Nephron progenitor cell (in vitro differentiated cells): ENCODE measurements around the gene PTPRK.
A peak's percentile ranks its signal among the peaks of the same experiment; 100 is the strongest.

Experiments used
- DNase-seq: peaks from one replicate; pipeline ENCODE4 v3.0.0; 2021
- H3K27ac Mint-ChIP-seq: 2 replicates; pipeline ENCODE4 v1.8.0; 2021; ENCODE audit warnings: mild to moderate bottlenecking, moderate library complexity, mixed read lengths
- H3K27me3 Mint-ChIP-seq: 2 replicates; pipeline ENCODE4 v1.8.0; 2021; ENCODE audit warnings: mild to moderate bottlenecking, low read depth, mixed read lengths; ENCODE audit not compliant: poor library complexity
- H3K36me3 Mint-ChIP-seq: 2 replicates; pipeline ENCODE4 v1.8.0; 2021; ENCODE audit warnings: low read depth, mixed read lengths
- H3K4me1 Mint-ChIP-seq: 2 replicates; pipeline ENCODE4 v1.8.0; 2021; ENCODE audit warnings: mixed read lengths
- H3K4me3 Mint-ChIP-seq: 2 replicates; pipeline ENCODE4 v1.8.0; 2021; ENCODE audit warnings: mild to moderate bottlenecking, moderate library complexity, mixed read lengths
- H3K9me3 Mint-ChIP-seq: 2 replicates; pipeline ENCODE4 v1.8.0; 2021; ENCODE audit warnings: mild to moderate bottlenecking, moderate library complexity, mixed read lengths
- CTCF ChIP-seq: fragments of 200-600 bp; sonication (generic); IDR thresholded peaks from 2 replicates; pipeline ENCODE4 v1.5.0; 2021; ENCODE audit warnings: antibody characterized with exemption

Gene PTPRK

GRCh38 chr6:128507337-128508310 lies 12.8 kb downstream of the PTPRK start:
- no peak overlapping the region for H3K4me3 Mint-ChIP-seq
- no peak for TF ChIP-seq CTCF
- DNase-seq: no peak
- H3K27ac Mint-ChIP-seq: peak overlapping the region; percentile 16
- no peaks in the 10 kb centered on the region for H3K9me3 Mint-ChIP-seq
- H3K36me3 Mint-ChIP-seq: no peaks in the 10 kb centered on the region
- H3K27me3 Mint-ChIP-seq: no peaks in the 10 kb centered on the region
- peaks cover 26% of the 10 kb centered on the region for H3K4me1 Mint-ChIP-seq

- peak overlapping the region; percentile 18 for H3K27ac Mint-ChIP-seq
- DNase-seq: no peak
- H3K36me3 Mint-ChIP-seq: no peaks in the 10 kb centered on the region
- H3K4me1 Mint-ChIP-seq: peaks cover 26% of the 10 kb centered on the region
- H3K4me3 Mint-ChIP-seq: no peak overlapping the region
- H3K27me3 Mint-ChIP-seq: no peaks in the 10 kb centered on the region
- TF ChIP-seq CTCF: no peak
- no peaks in the 10 kb centered on the region for H3K9me3 Mint-ChIP-seq
Observed at GRCh38 chr6:128505603-128506002, 14.8 kb downstream of the PTPRK start.

- Mint-ChIP-seq H3K27me3 (no peaks in the 10 kb centered on the region), H3K36me3 (no peaks in the 10 kb centered on the region), H3K9me3 (no peaks in the 10 kb centered on the region), H3K27ac (no peak overlapping the region), H3K4me3 (no peak overlapping the region), H3K4me1 (peaks cover 29% of the 10 kb centered on the region)
- DNase-seq: no peak
- TF ChIP-seq CTCF: no peak
Observed at GRCh38 chr6:128504003-128504654, 16.3 kb downstream of the PTPRK start.

- no peak overlapping the region for H3K4me3 Mint-ChIP-seq
- H3K27me3 Mint-ChIP-seq: no peaks in the 10 kb centered on the region
- H3K27ac Mint-ChIP-seq: no peak overlapping the region
- DNase-seq: no peak
- no peaks in the 10 kb centered on the region for H3K36me3 Mint-ChIP-seq
- H3K9me3 Mint-ChIP-seq: no peaks in the 10 kb centered on the region
- TF ChIP-seq CTCF: no peak
- peaks cover 39% of the 10 kb centered on the region for H3K4me1 Mint-ChIP-seq
Observed at GRCh38 chr6:128500749-128501600, 19.4 kb downstream of the PTPRK start.

GRCh38 chr6:128500014-128500413 lies 20.4 kb downstream of the PTPRK start:
- no peak for DNase-seq

More at GRCh38 chr6:128500014-128500413, 20.4 kb downstream of the PTPRK start:
- Mint-ChIP-seq H3K27me3 (no peaks in the 10 kb centered on the region), H3K4me3 (no peak overlapping the region), H3K9me3 (no peaks in the 10 kb centered on the region), H3K4me1 (peaks cover 40% of the 10 kb centered on the region), H3K27ac (no peak overlapping the region), H3K36me3 (no peaks in the 10 kb centered on the region)
- no peak for TF ChIP-seq CTCF
